ENCODE data around the gene DALRD3. TPM values are rescaled to one million over a fixed set of nuclear protein-coding genes. Genes with fewer than 3 reads are reported as not detected.

DALRD3 gene
- total and polyA plus RNA-seq, 2 donors from 2014 or later, result 41.6 to 46.8 TPM

DNA sequence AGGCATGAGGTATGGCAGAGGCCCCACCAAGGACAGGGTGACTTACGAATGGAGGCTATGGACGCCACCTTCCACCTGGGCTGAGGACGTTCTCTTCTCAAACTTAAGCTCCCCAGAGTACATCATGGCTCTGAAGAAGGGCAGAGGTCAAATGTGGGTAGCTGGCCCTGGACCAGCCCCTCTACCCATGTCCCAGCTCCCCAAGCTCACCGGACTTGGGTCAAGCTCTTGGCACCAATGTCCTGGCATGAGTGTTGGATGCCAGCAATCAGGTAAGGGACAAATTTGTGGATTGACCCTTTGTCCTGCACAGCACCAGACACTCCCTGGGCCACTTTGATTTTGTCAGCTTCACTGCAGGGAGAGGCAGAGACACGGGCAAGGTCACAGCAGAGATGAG is 6.1 kb upstream of the DALRD3 start:
- FAIRE-seq (no peak), DNase-seq (no peak)
- intact Hi-C loops (cut with DNase I), result no loop called here
- H3K27ac ChIP-seq (ENCODE audit: low read depth in 2 of 2, low read length in 2 of 2), result no peak overlapping the region
- H3K4me1 ChIP-seq (ENCODE audit: control insufficient read depth in 2 of 3, insufficient read depth in 2 of 3, low read depth in 1 of 3, low read length in 3 of 3), result peaks cover 0 to 33% (median 16%) of the 10 kb centered on the region in 3 donors
- H3K36me3 ChIP-seq (ENCODE audit: control insufficient read depth in 2 of 3, insufficient read depth in 3 of 3, low read length in 3 of 3), result peaks cover 7 to 34% (median 19%) of the 10 kb centered on the region in 3 donors
- no peaks in the 10 kb centered on the region for H3K27me3 ChIP-seq (ENCODE audit: control insufficient read depth, insufficient read depth, low read length)
- H3K9ac ChIP-seq (ENCODE audit: low read length in 3 of 3), result no peak overlapping the region
- H3K9me3 ChIP-seq (ENCODE audit: control insufficient read depth in 2 of 3, insufficient read depth in 1 of 3, low read length in 3 of 3), result no peaks in the 10 kb centered on the region
- H3K4me3 ChIP-seq (ENCODE audit: low read length in 3 of 3), result no peak overlapping the region
- TF ChIP-seq, protein P1, sequence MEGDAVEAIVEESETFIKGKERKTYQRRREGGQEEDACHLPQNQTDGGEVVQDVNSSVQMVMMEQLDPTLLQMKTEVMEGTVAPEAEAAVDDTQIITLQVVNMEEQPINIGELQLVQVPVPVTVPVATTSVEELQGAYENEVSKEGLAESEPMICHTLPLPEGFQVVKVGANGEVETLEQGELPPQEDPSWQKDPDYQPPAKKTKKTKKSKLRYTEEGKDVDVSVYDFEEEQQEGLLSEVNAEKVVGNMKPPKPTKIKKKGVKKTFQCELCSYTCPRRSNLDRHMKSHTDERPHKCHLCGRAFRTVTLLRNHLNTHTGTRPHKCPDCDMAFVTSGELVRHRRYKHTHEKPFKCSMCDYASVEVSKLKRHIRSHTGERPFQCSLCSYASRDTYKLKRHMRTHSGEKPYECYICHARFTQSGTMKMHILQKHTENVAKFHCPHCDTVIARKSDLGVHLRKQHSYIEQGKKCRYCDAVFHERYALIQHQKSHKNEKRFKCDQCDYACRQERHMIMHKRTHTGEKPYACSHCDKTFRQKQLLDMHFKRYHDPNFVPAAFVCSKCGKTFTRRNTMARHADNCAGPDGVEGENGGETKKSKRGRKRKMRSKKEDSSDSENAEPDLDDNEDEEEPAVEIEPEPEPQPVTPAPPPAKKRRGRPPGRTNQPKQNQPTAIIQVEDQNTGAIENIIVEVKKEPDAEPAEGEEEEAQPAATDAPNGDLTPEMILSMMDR (IDR thresholded peaks at IDR 0.05; ENCODE audit: borderline replicate concordance, extremely low read depth, insufficient read depth), result no peak

DNA sequence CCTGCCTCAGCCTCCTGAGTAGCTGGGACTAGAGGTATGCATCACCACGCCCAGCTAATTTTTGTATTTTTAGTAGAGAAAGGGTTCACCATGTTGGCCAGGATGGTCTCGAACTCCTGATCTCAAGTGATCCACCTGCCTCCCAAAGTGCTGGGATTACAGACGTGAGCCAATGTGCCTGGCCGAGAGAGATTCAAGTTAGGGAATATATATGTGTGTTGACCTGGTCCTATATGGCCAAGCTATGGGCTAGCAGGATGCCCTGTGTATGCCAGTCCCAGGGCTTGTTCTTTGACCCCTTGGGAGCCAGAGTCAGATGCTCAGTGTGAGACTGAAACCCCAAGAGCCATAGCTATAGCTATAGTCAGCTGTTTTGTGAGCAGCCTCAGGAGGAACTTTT is 5.4 kb upstream of the DALRD3 start:
- TF ChIP-seq, protein P1 (IDR thresholded peaks at IDR 0.05; ENCODE audit: borderline replicate concordance, extremely low read depth, insufficient read depth), result no peak
- intact Hi-C loops (cut with DNase I), result no loop called here
- no peaks in the 10 kb centered on the region for H3K27me3 ChIP-seq (ENCODE audit: control insufficient read depth, insufficient read depth, low read length)
- no peak overlapping the region for H3K27ac ChIP-seq (ENCODE audit: low read depth in 2 of 2, low read length in 2 of 2)
- H3K4me3 ChIP-seq (ENCODE audit: low read length in 3 of 3), result no peak overlapping the region
- peaks cover 0 to 29% (median 14%) of the 10 kb centered on the region in 3 donors for H3K4me1 ChIP-seq (ENCODE audit: control insufficient read depth in 2 of 3, insufficient read depth in 2 of 3, low read depth in 1 of 3, low read length in 3 of 3)
- H3K36me3 ChIP-seq (ENCODE audit: control insufficient read depth in 2 of 3, insufficient read depth in 3 of 3, low read length in 3 of 3), result peaks cover 7 to 34% (median 19%) of the 10 kb centered on the region in 3 donors
- no peak for FAIRE-seq
- no peak overlapping the region for H3K9ac ChIP-seq (ENCODE audit: low read length in 3 of 3)
- H3K9me3 ChIP-seq (ENCODE audit: control insufficient read depth in 2 of 3, insufficient read depth in 1 of 3, low read length in 3 of 3), result no peaks in the 10 kb centered on the region
- DNase-seq, result no peak

DNA sequence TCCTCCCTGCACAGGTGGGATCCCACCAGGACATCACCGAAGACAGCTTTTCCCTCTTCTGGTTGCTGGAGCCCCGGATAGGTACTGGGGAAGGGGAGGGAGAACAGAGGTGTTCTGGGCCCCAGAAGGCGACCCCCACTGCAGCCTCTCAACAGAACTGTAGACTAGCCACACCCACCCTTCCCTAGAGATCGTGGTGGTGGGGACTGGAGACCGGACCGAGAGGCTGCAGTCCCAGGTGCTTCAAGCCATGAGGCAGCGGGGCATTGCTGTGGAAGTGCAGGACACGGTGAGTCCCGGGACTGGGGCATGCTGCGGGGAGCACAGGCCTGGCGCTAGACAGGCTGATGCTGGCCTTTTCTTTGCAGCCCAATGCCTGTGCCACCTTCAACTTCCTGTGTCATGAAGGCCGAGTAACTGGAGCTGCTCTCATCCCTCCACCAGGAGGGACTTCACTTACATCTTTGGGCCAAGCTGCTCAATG is 4.3 kb upstream of the DALRD3 start:
- Histone ChIP-seq H3K36me3 (ENCODE audit: control insufficient read depth in 2 of 3, insufficient read depth in 3 of 3, low read length in 3 of 3) (peaks cover 7 to 34% (median 19%) of the 10 kb centered on the region in 3 donors), H3K4me3 (ENCODE audit: low read length in 3 of 3) (peak overlapping the region; percentile 89 to 97 (median 92)), H3K27me3 (ENCODE audit: control insufficient read depth, insufficient read depth, low read length) (no peaks in the 10 kb centered on the region), H3K9ac (ENCODE audit: low read length in 3 of 3) (peak overlapping the region; percentile 79 to 100 (median 93)), H3K4me1 (ENCODE audit: control insufficient read depth in 2 of 3, insufficient read depth in 2 of 3, low read depth in 1 of 3, low read length in 3 of 3) (peaks cover 0 to 25% (median 7%) of the 10 kb centered on the region in 3 donors), H3K9me3 (ENCODE audit: control insufficient read depth in 2 of 3, insufficient read depth in 1 of 3, low read length in 3 of 3) (no peaks in the 10 kb centered on the region), H3K27ac (ENCODE audit: low read depth in 2 of 2, low read length in 2 of 2) (peak overlapping the region; percentile 98 to 99)
- FAIRE-seq, result no peak
- TF ChIP-seq, protein P1 (IDR thresholded peaks at IDR 0.05; ENCODE audit: borderline replicate concordance, extremely low read depth, insufficient read depth), result no peak
- intact Hi-C loops (cut with DNase I), result no loop called here
- peak in 2 of 5 donors; percentile 72 to 78 for DNase-seq
